Cardiac muscle cell (in vitro differentiated cells and primary cell): ENCODE data around the gene MED16. TPM values are rescaled to one million over a fixed set of nuclear protein-coding genes. Genes with fewer than 3 reads are reported as not detected.
"Not testable (repeated sequence)": the region's sequence is repeated elsewhere in the genome, so short reads cannot be mapped to it uniquely, and the experiment has no call there.

Source experiments
- DNase-seq, 2 donors: peaks; one replicate each; pipeline versions ENCODE4 v3.0.0 to v3.0.0-alpha.2; 2010 to 2017; ENCODE audit warnings: low read depth in 1 of 2, low spot score in 1 of 2
- H3K27ac ChIP-seq: fragments of 200-600 bp; sonication (generic); 2 replicates; pipeline ENCODE4 v1.5.1; 2016
- H3K27me3 ChIP-seq: fragments of 200-600 bp; sonication (generic); 2 replicates; pipeline ENCODE4 v1.6.0; 2016; ENCODE audit warnings: control low read depth
- H3K36me3 ChIP-seq: fragments of 200-600 bp; sonication (generic); 2 replicates; pipeline ENCODE4 v1.5.1; 2016; ENCODE audit warnings: control low read depth
- H3K4me1 ChIP-seq: fragments of 200-600 bp; sonication (generic); 2 replicates; pipeline ENCODE4 v1.8.1; 2017; ENCODE audit warnings: low read depth, mild to moderate bottlenecking, mixed run types
- H3K4me3 ChIP-seq: fragments of 200-600 bp; sonication (generic); 2 replicates; pipeline ENCODE4 v1.5.1; 2016; ENCODE audit warnings: mild to moderate bottlenecking
- H3K9me3 ChIP-seq: fragments of 200-600 bp; sonication (generic); 2 replicates; pipeline ENCODE4 v1.5.1; 2017; ENCODE audit warnings: low read depth, mild to moderate bottlenecking, control low read depth
- CTCF ChIP-seq: IDR thresholded peaks from 2 replicates; pipeline ENCODE4 v1.5.1; 2012; ENCODE audit warnings: low read depth, mild to moderate bottlenecking, low read length
- polyA plus RNA-seq: library from polyadenylated mRNA; unstranded; fragments of >200 nt; fragmentation: Nextera tagmentation; extraction: Ambion mirVana; gene quantifications from 2 replicates; pipeline ENCODE4 v1.2.1, GENCODE V29; 2016
- total RNA-seq: library from RNA; depleted of rRNA; stranded (reverse); fragments of >200 nt; gene quantifications from 2 replicates; pipeline ENCODE4 v1.2.3, GENCODE V29; 2016

Gene MED16
- total and polyA plus RNA-seq, 2 experiments from 2014 or later: 67.2 to 104 TPM

GRCh38 chr19:858284-858683 is 34.7 kb downstream of the MED16 start:
- Histone ChIP-seq H3K27ac (no peak overlapping the region), H3K36me3 (no peaks in the 10 kb centered on the region), H3K4me1 (no peaks in the 10 kb centered on the region), H3K4me3 (no peak overlapping the region), H3K27me3 (peaks cover 32% of the 10 kb centered on the region), H3K9me3 (no peaks in the 10 kb centered on the region)
- DNase-seq: no peak
- TF ChIP-seq CTCF: no peak

GRCh38 chr19:855566-856120 is 37.3 kb downstream of the MED16 start:
- no peaks in the 10 kb centered on the region for H3K9me3 ChIP-seq
- no peak overlapping the region for H3K4me3 ChIP-seq
- DNase-seq: no peak
- H3K27ac ChIP-seq: no peak overlapping the region
- peaks cover 18% of the 10 kb centered on the region for H3K27me3 ChIP-seq
- H3K4me1 ChIP-seq: no peaks in the 10 kb centered on the region
- no peak for TF ChIP-seq CTCF
- H3K36me3 ChIP-seq: no peaks in the 10 kb centered on the region

GRCh38 chr19:855142-855541 is 37.8 kb downstream of the MED16 start:
- Histone ChIP-seq H3K27me3 (peaks cover 13% of the 10 kb centered on the region), H3K4me1 (no peaks in the 10 kb centered on the region), H3K27ac (no peak overlapping the region), H3K36me3 (no peaks in the 10 kb centered on the region), H3K4me3 (no peak overlapping the region), H3K9me3 (no peaks in the 10 kb centered on the region)
- TF ChIP-seq CTCF: no peak
- DNase-seq: no peak

GRCh38 chr19:854549-854948 is 38.4 kb downstream of the MED16 start:
- Histone ChIP-seq H3K27ac (no peak overlapping the region), H3K4me3 (no peak overlapping the region), H3K36me3 (no peaks in the 10 kb centered on the region), H3K27me3 (peaks cover 7% of the 10 kb centered on the region), H3K4me1 (no peaks in the 10 kb centered on the region), H3K9me3 (no peaks in the 10 kb centered on the region)
- no peak for TF ChIP-seq CTCF
- DNase-seq: no peak

GRCh38 chr19:853614-854220 is 39.3 kb downstream of the MED16 start:
- DNase-seq, H3K27me3 ChIP-seq, H3K36me3 ChIP-seq, H3K9me3 ChIP-seq, H3K4me1 ChIP-seq, H3K4me3 ChIP-seq, H3K27ac ChIP-seq: not testable (repeated sequence)

GRCh38 chr19:853014-853585 is 39.9 kb downstream of the MED16 start:
- Histone ChIP-seq H3K27ac (no peak overlapping the region), H3K9me3 (no peaks in the 10 kb centered on the region), H3K4me3 (no peak overlapping the region), H3K4me1 (no peaks in the 10 kb centered on the region), H3K36me3 (no peaks in the 10 kb centered on the region), H3K27me3 (no peaks in the 10 kb centered on the region)
- no peak for TF ChIP-seq CTCF
- DNase-seq: no peak
